ENCODE results near the gene LGI2. TPM values are rescaled to one million over a fixed set of nuclear protein-coding genes. Genes with fewer than 3 reads are reported as not detected.

LGI2 gene
- total RNA-seq, 1 experiment from 2014 or later, result not detected

- no peaks in the 10 kb centered on the region for H4K20me1 ChIP-seq (ENCODE audit: insufficient read depth, low read depth, low read length)
These were observed 45.9 kb downstream of the LGI2 start for GRCh38 chr4:24984602-24985532.

GRCh38 chr4:24980740-24981139 lies 50.0 kb downstream of the LGI2 start:
- H3K4me3 ChIP-seq (ENCODE audit: low read length), result no peak overlapping the region
- no peaks in the 10 kb centered on the region for H3K27me3 ChIP-seq (ENCODE audit: low read length)
- H4K20me1 ChIP-seq (ENCODE audit: insufficient read depth, low read depth, low read length), result no peaks in the 10 kb centered on the region
- H3K9ac ChIP-seq (ENCODE audit: low read length), result no peak overlapping the region
- H3K36me3 ChIP-seq (ENCODE audit: insufficient read depth, low read length), result no peaks in the 10 kb centered on the region
- no peaks in the 10 kb centered on the region for H3K9me3 ChIP-seq (ENCODE audit: low read length)
- H3K27ac ChIP-seq (ENCODE audit: low read length), result no peak overlapping the region
- H3K4me2 ChIP-seq (ENCODE audit: low read depth, low read length, poor library complexity, severe bottlenecking), result no peak overlapping the region
- DNase-seq, result no peak
- peaks cover 31% of the 10 kb centered on the region for H3K4me1 ChIP-seq (ENCODE audit: low read length)
- H2AFZ ChIP-seq (ENCODE audit: low read length), result no peak overlapping the region
- no peaks in the 10 kb centered on the region for H3K79me2 ChIP-seq (ENCODE audit: low read length)
- H3K9me2 ChIP-seq (replicated peaks; ENCODE audit: insufficient read depth, low read length), result no peaks in the 10 kb centered on the region

More at GRCh38 chr4:24984602-24985532, 45.9 kb downstream of the LGI2 start:
- Histone ChIP-seq H3K27ac (ENCODE audit: low read length) (no peak overlapping the region), H3K9ac (ENCODE audit: low read length) (no peak overlapping the region), H3K9me3 (ENCODE audit: low read length) (no peaks in the 10 kb centered on the region), H3K9me2 (replicated peaks; ENCODE audit: insufficient read depth, low read length) (no peaks in the 10 kb centered on the region), H3K4me2 (ENCODE audit: low read depth, low read length, poor library complexity, severe bottlenecking) (no peak overlapping the region), H3K4me3 (ENCODE audit: low read length) (no peak overlapping the region), H3K36me3 (ENCODE audit: insufficient read depth, low read length) (no peaks in the 10 kb centered on the region), H3K4me1 (ENCODE audit: low read length) (peaks cover 2% of the 10 kb centered on the region; the same call in 1 of the 2 replicates), H2AFZ (ENCODE audit: low read length) (no peak overlapping the region), H3K27me3 (ENCODE audit: low read length) (no peaks in the 10 kb centered on the region), H3K79me2 (ENCODE audit: low read length) (no peaks in the 10 kb centered on the region)
- DNase-seq, result no peak

- DNase-seq, result peak; percentile 89
- no peak overlapping the region for H3K27ac ChIP-seq (ENCODE audit: low read length)
- no peaks in the 10 kb centered on the region for H3K36me3 ChIP-seq (ENCODE audit: insufficient read depth, low read length)
- no peak overlapping the region for H2AFZ ChIP-seq (ENCODE audit: low read length)
- no peaks in the 10 kb centered on the region for H3K79me2 ChIP-seq (ENCODE audit: low read length)
- H3K4me3 ChIP-seq (ENCODE audit: low read length), result no peak overlapping the region
- no peak overlapping the region for H3K9ac ChIP-seq (ENCODE audit: low read length)
- H3K9me3 ChIP-seq (ENCODE audit: low read length), result no peaks in the 10 kb centered on the region
- no peaks in the 10 kb centered on the region for H3K27me3 ChIP-seq (ENCODE audit: low read length)
- H3K4me1 ChIP-seq (ENCODE audit: low read length), result peaks cover 32% of the 10 kb centered on the region
- peak overlapping the region; percentile 12 for H3K4me2 ChIP-seq (ENCODE audit: low read depth, low read length, poor library complexity, severe bottlenecking)
- H4K20me1 ChIP-seq (ENCODE audit: insufficient read depth, low read depth, low read length), result no peaks in the 10 kb centered on the region
- no peaks in the 10 kb centered on the region for H3K9me2 ChIP-seq (replicated peaks; ENCODE audit: insufficient read depth, low read length)
These were observed 50.6 kb downstream of the LGI2 start for GRCh38 chr4:24980064-24980690.

GRCh38 chr4:24979554-24979953 lies 51.2 kb downstream of the LGI2 start:
- Histone ChIP-seq H3K4me1 (ENCODE audit: low read length) (peaks cover 32% of the 10 kb centered on the region), H3K27ac (ENCODE audit: low read length) (no peak overlapping the region), H3K9me2 (replicated peaks; ENCODE audit: insufficient read depth, low read length) (no peaks in the 10 kb centered on the region), H3K4me2 (ENCODE audit: low read depth, low read length, poor library complexity, severe bottlenecking) (peak overlapping the region; percentile 12), H3K79me2 (ENCODE audit: low read length) (no peaks in the 10 kb centered on the region), H2AFZ (ENCODE audit: low read length) (no peak overlapping the region), H3K9me3 (ENCODE audit: low read length) (no peaks in the 10 kb centered on the region), H3K27me3 (ENCODE audit: low read length) (no peaks in the 10 kb centered on the region), H4K20me1 (ENCODE audit: insufficient read depth, low read depth, low read length) (no peaks in the 10 kb centered on the region), H3K4me3 (ENCODE audit: low read length) (no peak overlapping the region), H3K9ac (ENCODE audit: low read length) (no peak overlapping the region), H3K36me3 (ENCODE audit: insufficient read depth, low read length) (no peaks in the 10 kb centered on the region)
- DNase-seq, result no peak

GRCh38 chr4:24978291-24979075 lies 52.3 kb downstream of the LGI2 start:
- Histone ChIP-seq H3K9ac (ENCODE audit: low read length) (peak overlapping the region; percentile 19; the same call in 1 of the 2 replicates), H3K4me2 (ENCODE audit: low read depth, low read length, poor library complexity, severe bottlenecking) (peak overlapping the region; percentile 64), H3K9me2 (replicated peaks; ENCODE audit: insufficient read depth, low read length) (no peaks in the 10 kb centered on the region), H3K4me1 (ENCODE audit: low read length) (peaks cover 32% of the 10 kb centered on the region), H3K27me3 (ENCODE audit: low read length) (no peaks in the 10 kb centered on the region), H3K27ac (ENCODE audit: low read length) (no peak overlapping the region), H3K79me2 (ENCODE audit: low read length) (no peaks in the 10 kb centered on the region), H3K9me3 (ENCODE audit: low read length) (no peaks in the 10 kb centered on the region), H4K20me1 (ENCODE audit: insufficient read depth, low read depth, low read length) (no peaks in the 10 kb centered on the region), H3K4me3 (ENCODE audit: low read length) (peak overlapping the region; percentile 45; the same call in 1 of the 2 replicates), H2AFZ (ENCODE audit: low read length) (no peak overlapping the region), H3K36me3 (ENCODE audit: insufficient read depth, low read length) (no peaks in the 10 kb centered on the region)
- peak; percentile 58 for DNase-seq

GRCh38 chr4:24975510-24975909 lies 55.2 kb downstream of the LGI2 start:
- DNase-seq, result no peak
- no peaks in the 10 kb centered on the region for H3K9me2 ChIP-seq (replicated peaks; ENCODE audit: insufficient read depth, low read length)
- no peaks in the 10 kb centered on the region for H4K20me1 ChIP-seq (ENCODE audit: insufficient read depth, low read depth, low read length)
- no peaks in the 10 kb centered on the region for H3K79me2 ChIP-seq (ENCODE audit: low read length)
- no peak overlapping the region for H3K4me3 ChIP-seq (ENCODE audit: low read length)
- no peak overlapping the region for H3K27ac ChIP-seq (ENCODE audit: low read length)
- no peak overlapping the region for H3K4me2 ChIP-seq (ENCODE audit: low read depth, low read length, poor library complexity, severe bottlenecking)
- no peaks in the 10 kb centered on the region for H3K9me3 ChIP-seq (ENCODE audit: low read length)
- H3K9ac ChIP-seq (ENCODE audit: low read length), result no peak overlapping the region
- H2AFZ ChIP-seq (ENCODE audit: low read length), result no peak overlapping the region
- no peaks in the 10 kb centered on the region for H3K36me3 ChIP-seq (ENCODE audit: insufficient read depth, low read length)
- H3K4me1 ChIP-seq (ENCODE audit: low read length), result peaks cover 38% of the 10 kb centered on the region
- H3K27me3 ChIP-seq (ENCODE audit: low read length), result no peaks in the 10 kb centered on the region

GRCh38 chr4:24973747-24974601 lies 56.8 kb downstream of the LGI2 start:
- Histone ChIP-seq H3K27ac (ENCODE audit: low read length) (no peak overlapping the region), H3K27me3 (ENCODE audit: low read length) (no peaks in the 10 kb centered on the region), H3K4me2 (ENCODE audit: low read depth, low read length, poor library complexity, severe bottlenecking) (no peak overlapping the region), H3K9me3 (ENCODE audit: low read length) (no peaks in the 10 kb centered on the region), H3K9me2 (replicated peaks; ENCODE audit: insufficient read depth, low read length) (no peaks in the 10 kb centered on the region), H2AFZ (ENCODE audit: low read length) (no peak overlapping the region), H3K36me3 (ENCODE audit: insufficient read depth, low read length) (no peaks in the 10 kb centered on the region), H4K20me1 (ENCODE audit: insufficient read depth, low read depth, low read length) (no peaks in the 10 kb centered on the region), H3K79me2 (ENCODE audit: low read length) (no peaks in the 10 kb centered on the region), H3K4me3 (ENCODE audit: low read length) (no peak overlapping the region), H3K9ac (ENCODE audit: low read length) (no peak overlapping the region), H3K4me1 (ENCODE audit: low read length) (peaks cover 32% of the 10 kb centered on the region)
- no peak for DNase-seq

All from Karpas-422 (cell line).